NCI-H82 treated with DMSO at 0.1 percent for 48 hours (cell line): ENCODE measurements around the gene DNAH1.

Experiments used
- DNase-seq: peaks from one replicate; lab custom pipeline; 2025; ENCODE audit not compliant: unreplicated experiment; lab: John Stamatoyannopoulos, UW

DNAH1 gene

DNA sequence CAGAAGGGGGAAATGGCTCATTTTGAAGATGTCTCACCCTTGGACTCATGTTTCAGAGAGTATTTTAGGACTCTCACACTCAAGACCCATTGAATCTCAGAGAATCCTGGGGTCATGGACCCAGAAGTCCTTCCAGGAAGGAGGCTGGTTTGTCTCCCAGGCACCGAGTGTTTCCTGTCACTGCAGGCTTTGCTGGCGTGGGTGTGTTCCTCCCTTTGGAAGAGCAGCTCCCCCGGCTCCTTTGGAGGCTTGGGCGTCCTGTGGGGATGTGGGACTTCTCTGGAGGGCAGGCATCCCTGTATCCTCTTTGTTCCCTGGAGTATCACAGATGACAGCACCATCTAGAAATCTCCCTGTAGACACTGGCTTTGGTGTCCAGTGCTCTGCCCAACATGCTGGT, 40.0 kb downstream of the DNAH1 start:
- no peak for DNase-seq

DNA sequence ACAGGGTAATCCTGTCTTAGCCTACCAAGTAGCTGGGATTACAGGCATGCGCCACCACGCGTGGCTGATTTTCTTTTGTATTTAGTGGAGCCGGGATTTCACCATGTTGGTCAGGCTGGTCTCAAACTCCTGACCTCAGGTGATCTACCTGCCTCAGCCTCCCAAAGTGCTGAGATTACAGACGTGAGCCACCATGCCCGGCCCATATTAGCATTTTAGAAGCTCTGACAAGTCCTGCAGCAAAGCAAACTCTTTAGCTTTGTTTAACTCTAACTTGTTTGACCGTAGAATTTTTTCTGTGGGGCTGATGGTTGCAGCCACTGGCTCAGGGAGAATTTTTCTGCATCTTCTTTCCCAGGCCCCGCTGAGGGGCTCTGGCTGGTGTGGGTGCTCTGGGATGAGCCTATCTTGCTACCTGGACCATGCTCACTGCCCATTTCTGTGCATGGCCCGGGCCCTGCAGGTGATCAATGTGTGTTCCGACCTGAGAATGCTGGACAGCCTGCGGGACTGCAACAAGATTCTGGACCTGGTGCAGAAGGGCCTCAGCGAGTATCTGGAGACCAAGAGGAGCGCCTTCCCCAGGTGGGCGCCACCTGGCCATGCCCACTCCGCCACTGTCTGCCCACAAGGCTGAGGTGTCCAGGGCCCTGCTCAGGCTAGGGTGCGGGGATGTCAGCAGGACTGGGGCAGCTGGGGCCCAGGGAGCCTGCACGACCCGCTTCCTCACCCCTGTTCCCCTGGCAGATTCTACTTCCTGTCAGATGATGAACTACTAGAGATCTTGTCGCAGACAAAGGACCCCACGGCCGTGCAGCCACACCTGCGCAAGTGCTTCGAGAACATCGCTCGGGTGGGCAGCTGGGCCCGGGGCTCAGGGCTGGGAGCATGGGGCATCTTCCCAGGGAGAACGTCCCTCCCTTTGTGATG, 41.3 kb downstream of the DNAH1 start:
- DNase-seq: no peak

DNA sequence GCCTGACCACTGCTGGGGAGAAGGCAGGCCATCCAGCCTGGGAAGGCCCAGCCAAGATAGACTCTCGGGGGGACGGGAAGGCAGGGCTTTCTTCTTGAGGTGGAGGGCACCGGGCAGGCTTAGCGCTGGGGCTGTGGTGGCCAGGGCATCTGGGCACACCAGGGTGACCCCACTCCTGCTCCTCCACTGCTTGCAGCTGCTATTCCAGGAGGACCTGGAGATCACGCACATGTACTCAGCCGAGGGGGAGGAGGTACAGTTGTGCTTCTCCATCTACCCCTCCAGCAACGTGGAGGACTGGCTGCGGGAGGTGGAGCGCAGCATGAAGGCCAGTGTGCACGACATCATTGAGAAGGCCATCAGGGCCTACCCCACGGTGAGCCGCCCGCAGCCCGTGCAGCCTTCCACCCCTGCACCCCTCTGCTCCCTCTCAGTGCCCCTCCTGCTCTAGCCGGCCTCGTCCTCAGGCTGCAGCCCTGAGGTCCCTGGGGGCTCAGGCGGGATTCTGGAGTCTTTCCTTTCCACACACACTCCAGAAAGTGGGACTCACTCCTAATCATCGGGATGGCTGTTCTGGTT, 42.3 kb downstream of the DNAH1 start:
- no peak for DNase-seq

DNA sequence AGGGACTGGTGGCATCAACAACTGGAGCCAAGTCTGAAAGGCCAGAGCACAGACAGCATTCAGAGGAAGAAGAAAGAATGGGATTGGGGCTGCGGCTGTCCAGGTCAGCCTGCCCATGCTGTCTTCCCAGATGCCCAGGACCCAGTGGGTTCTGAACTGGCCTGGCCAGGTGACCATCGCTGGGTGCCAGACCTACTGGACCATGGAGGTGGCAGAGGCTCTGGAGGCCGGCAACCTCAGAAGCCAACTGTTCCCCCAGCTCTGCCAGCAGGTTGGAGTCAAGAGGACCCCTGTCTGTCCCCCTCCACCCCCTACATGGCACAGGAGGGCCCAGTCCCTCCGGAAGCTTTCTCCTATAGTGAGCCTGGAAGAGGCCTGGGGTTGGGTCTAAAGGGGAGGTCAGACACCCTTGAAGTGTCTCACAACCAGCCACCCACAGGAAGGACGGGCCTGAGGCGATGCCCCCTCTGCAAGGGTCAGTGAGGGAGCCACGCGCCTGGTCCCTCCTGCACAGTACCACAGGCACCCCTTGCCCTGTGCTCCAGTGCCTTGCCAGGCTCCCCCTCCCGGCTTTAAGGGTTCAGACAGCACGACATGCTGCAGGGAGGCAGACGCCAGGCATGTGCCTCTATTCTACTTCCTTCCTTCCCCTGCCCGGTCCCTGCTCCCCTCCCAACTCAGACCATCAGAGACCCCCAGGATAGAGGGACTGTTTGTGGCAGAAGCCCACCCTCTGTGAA, 43.2 kb downstream of the DNAH1 start:
- DNase-seq: no peak

DNA sequence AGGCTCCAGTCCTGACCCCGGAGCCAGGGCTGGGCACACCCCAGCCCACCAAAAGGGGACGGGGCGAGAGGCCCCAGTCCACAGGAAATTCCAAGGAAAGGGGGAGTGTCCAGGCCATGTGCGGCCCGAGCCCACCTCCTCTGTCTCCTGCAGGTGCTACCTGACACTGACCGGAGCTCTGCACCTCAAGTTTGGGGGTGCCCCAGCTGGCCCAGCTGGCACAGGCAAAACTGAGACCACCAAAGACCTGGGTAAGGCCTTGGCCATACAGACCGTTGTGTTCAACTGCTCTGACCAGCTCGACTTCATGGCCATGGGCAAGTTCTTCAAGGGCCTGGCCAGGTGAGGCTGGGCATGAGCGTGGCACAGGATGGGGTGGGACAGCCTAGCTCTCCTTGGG, 44.9 kb downstream of the DNAH1 start:
- DNase-seq: no peak

DNA sequence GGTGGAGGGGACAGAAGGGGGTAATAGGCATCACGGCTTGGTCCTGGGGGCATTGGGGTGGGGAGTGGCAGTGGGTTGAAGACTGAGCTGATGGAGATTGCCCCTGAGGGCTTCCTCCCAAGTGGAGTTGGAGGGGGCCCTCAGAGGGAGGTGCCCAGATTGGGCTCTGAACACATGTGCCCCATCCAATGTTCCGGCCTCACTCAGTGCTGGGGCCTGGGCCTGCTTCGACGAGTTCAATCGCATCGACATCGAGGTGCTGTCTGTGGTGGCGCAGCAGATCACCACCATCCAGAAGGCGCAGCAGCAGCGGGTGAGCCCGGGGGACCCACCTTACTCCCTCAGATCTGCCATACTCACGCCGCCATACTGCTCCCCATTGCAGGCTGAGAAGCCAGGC, 45.3 kb downstream of the DNAH1 start:
- no peak for DNase-seq

DNA sequence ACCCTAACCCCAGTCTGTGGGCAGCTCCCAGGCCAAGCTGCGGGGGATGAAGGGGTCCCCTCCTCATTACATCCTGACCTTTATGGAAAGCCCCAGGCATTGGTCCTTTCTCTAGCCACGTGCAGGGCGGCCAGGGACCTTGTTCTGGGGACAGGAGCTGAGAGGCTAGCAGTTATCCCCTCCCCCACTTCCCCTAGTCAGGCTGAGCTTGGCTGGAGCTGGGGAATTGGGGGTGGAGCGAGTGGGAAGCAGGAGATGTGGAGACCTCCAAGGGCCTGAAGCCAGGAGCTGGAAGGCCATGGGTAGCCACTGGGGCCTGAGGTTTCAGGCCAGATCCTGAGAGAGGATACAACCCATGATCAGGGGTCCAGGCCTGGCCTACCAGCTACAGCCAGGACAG, 45.8 kb downstream of the DNAH1 start:
- DNase-seq: no peak

DNA sequence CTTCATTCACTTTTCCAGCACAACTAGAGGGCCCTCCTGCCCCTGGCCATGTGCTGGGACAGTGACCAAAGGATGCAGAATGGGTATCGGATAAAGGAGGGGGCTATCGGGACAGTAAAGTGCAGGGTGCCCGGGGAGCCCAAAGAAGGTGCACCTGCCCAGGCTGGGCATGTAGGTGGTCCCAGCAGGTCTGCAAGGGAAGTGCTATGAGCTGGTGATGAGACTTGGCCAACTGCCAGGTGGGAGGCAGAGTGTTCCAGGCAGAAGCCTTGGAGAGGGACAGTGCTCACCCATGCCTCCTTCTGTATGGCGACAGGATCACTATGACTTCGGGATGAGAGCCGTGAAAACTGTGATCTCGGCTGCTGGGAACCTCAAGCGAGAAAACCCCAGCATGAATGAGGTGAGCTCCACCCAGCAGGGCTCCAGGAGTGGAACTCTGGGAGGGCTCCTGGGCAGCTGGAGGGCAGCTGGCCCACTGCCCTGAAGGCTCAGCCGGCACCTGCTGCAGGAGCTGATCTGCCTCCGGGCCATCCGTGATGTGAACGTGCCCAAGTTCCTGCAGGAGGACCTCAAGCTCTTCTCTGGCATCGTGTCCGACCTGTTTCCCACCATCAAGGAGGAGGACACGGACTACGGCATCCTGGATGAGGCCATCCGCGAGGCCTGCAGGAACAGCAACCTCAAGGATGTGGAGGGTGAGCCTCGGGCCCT, 48.4 kb downstream of the DNAH1 start:
- DNase-seq: no peak

DNA sequence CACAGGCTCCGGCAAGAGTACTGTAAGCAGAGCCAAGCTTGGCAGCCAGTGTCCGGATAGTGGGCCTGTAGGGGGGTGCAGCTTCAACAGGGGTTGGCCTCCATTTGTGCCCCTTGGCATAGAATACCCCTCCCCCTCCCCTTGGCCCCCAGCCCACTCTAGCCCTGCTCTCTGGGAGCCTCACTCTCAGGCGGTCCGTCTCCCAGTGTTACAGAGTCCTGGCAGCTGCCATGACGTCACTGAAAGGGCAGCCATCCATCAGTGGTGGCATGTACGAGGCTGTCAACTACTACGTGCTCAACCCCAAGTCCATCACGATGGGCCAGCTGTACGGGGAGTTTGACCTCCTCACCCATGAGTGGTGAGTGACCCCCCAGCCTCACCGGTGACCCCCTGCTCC, 50.4 kb downstream of the DNAH1 start:
- DNase-seq: no peak

DNA sequence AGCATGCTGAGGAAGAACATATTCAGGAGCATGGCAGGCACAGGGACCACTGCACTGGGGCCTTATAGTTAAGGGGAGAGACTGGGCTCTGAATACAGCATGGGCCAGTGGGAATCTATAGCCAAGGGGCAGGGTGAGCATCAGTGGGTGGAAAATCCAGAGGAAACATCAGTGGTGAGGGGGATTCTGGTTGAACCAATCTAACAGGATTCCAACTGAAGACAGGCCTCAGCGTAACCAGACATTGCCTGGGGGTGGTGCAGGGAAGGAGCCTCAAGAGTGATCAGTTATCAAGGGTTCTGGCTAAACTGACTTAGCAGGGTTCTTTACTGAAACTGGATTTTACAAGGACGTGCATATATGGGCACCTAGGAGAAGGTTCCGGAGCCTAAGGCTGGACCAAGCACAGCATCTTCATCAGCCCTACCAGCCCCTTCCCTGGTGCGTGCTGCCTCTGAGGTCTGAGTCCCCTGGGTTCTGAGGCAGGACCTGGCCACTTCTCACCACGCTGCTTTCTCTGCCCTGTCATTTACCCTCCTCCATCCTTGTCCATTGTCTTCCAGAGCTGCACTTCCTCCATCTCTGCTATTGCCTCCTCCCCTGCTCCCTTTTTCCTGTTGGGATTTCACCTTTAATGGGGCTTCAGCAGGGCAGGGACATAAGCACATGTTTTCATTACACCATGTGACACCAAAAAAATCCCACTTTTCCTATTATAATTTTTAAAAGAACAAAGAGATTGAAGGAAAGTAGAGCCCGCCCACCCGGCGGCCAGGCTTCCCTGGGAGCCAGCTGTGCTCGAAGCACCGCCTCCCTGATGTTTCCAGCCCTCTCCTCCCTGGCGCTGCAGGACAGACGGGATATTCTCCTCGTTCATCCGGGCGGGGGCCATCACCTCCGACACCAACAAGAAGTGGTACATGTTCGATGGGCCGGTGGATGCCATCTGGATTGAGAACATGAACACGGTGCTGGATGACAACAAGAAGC, 52.1 kb downstream of the DNAH1 start:
- no peak for DNase-seq

DNA sequence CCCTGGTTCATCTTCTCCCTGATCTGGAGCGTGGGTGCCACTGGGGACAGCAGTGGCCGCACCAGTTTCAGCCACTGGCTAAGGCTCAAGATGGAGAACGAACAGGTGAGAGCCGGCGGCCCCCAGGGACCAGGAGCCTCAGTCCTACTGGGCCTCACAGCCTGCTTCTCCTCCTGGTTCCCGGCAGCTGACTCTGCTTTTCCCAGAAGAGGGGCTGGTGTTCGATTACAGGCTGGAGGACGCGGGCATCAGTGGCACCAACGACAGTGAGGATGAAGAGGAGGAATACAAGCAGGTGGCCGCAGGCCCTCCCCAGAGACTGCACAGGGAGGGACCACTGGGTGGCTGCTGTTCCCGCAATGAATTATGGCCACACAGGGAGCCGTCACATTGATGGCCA, 54.4 kb downstream of the DNAH1 start:
- DNase-seq: no peak

DNA sequence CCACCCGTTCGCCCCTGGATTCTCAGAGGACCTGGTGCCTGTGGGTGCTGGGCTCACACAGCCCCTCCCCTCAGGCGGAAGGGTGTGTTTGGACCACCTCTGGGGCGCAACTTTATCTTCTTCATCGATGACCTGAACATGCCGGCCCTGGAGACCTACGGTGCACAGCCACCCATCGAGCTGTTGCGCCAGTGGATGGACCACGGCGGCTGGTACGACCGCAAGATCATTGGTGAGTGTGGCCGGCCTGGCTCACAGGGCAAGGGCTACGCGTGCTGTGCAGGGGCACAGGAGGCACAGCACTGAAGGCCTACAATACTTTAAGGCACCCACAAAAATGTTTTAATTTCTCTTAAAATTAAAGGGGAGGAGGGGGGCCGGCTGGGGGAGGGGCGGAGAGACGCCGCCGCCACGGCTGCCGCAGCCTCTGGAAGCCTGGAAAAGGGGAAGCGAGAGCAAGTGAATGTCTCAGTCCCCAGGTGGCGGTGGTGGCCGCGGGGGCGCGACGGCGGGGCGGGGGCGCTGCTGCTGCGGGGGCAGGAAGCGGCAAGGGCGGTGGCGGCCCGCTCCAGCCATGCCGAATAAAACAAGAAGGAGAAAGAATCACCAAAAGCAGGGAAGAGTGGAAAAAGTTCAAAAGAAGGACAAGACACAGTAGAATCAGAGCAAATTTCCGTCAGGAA, 56.8 kb downstream of the DNAH1 start:
- no peak for DNase-seq

DNA sequence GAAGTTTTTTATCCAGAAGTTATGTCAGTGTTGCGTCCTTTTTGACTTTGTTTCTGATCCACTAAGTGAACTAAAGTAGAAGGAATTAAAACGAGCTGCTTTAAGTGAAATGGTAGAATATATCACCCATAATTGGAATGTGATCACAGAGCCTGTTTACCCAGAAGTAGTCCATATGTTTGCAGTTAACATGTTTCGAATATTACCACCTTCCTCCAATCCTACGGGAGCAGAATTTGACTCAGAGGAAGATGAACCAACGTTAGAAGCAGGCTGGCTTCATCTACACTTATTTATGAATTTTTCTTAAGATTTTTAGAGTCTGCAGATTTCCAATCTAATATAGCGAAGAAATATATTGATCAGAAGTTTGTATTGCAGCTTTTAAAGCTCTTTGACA, 57.6 kb downstream of the DNAH1 start:
- no peak for DNase-seq

DNA sequence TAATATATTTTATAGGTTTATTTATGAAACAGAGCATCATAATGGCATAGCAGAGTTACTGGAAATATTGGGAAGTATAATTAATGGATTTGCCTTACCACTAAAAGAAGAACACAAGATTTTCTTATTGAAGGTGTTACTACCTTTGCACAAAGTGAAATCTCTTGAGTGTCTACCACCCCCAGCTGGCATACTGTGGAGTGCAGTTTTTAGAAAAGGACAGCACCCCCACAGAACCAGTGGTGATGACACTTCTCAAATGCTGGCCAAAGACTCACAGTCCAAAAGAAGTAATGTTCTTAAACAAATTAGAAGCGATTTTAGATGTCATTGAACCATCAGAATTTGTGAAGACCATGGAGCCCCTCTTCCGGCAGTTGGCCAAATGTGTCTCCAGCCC, 58.1 kb downstream of the DNAH1 start:
- DNase-seq: no peak

DNA sequence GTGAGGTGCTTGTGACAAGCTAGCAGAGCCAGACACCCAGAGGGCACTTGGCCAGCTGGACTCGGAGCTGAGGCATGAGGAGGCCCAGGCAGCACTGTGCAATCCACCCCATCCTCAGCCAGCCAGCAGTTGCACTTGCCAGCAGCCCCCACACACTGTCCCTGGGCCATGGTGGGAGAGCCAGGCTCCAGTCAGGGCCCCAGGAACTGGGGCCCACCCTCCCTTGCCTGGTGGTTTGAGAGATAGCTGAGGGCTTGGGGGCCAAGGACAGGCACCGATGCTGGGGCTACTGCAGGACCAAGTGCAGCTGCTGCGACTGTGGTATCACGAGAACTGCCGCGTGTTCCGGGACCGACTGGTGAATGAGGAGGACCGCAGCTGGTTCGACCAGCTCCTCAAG, 63.5 kb downstream of the DNAH1 start:
- DNase-seq: no peak

DNA sequence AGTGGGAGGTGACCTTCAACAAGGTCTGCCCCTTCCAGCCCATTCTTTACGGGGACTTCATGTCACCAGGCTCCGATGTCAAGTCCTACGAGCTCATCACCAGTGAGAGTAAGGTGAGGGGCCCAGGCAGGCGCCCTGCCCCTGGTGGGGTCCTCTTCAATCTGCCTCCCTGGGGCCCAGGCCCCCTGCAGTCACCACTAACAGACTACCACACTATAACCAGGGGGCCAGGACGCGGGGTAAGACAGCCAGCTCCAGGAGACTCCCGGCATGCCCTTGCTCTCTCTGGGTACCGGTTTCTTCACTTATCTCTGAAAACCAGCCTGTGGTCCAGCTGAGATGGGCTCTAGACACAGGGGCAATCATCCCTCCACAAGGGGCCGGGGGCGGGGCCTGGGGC, 63.9 kb downstream of the DNAH1 start:
- DNase-seq: no peak

DNA sequence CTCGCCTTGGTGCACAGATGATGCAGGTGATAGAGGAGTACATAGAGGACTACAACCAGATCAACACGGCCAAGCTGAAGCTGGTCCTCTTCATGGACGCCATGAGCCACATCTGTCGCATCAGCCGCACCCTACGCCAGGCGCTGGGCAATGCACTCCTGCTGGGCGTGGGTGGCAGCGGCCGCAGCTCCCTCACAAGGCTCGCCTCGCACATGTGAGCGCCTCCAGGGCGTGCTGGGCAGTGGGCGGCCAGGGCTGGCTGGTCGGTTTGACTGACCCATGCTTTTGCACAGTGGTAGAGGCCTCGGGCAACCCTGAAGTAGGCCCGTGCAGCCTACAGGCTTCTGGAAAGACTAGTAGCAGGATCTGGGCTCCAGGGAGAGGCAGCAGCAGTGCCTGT, 65.5 kb downstream of the DNAH1 start:
- no peak for DNase-seq

DNA sequence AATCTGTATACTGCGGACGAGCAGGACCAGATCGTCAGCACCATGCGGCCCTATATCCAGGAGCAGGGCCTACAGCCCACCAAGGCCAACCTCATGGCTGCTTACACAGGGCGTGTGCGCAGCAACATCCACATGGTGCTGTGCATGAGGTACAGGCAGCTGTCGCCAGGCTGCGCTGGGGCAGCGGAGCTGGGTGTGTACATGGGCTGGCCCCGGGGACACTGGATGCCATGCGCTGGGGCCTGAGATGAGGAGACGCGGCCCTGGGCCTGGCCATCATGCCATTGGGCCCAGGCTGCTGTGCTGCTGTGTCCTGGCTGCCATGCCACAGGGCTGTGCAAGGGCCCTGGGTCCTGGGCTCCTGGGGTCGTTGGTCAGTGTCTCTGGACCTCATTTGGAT, 67.3 kb downstream of the DNAH1 start:
- no peak for DNase-seq

DNA sequence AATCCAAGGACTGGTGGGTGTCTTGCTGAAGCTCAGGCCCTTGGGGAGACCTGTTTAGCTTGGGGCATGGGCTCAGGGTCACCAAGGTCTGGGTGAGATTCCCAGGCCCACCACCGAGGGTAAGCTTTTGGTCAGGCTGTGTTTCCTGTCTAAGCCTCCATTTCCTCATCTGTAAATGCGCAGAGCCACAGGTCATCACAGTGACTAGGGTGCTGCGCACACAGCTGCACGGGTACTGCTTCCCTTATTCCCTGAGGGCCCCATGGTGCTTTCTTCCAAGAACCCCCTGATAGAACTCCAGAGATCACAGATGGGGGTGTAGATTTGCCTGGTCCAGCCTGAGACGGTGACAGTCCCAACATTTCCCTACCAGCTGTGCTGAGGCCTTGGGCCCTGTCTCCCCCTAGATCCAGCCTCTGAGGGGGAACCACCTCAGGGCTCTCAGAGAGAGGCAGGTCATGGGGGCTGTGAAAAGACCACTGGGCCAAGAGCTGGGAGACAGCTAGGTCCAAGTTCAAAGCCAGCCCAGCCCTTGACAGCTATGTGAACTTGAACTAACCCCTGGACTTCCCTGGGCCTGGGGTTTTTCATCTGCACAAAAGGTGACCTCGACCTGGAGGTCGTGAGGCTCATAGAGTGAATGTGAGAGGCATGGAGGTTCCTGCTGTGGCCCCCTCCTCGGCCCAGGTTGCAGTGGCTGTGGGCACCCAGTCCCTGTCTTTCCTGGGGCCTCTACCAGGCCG, 68.1 kb downstream of the DNAH1 start:
- DNase-seq: no peak
